ENCODE data around the gene PTGDR. TPM values are rescaled to one million over a fixed set of nuclear protein-coding genes. Genes with fewer than 3 reads are reported as not detected.

Gene PTGDR
- total and polyA plus RNA-seq, 2 of the 8 experiments (the other 6 are each of a cell fraction or from before 2014, with no cell fraction given), result 0.22 to 0.83 TPM

DNA sequence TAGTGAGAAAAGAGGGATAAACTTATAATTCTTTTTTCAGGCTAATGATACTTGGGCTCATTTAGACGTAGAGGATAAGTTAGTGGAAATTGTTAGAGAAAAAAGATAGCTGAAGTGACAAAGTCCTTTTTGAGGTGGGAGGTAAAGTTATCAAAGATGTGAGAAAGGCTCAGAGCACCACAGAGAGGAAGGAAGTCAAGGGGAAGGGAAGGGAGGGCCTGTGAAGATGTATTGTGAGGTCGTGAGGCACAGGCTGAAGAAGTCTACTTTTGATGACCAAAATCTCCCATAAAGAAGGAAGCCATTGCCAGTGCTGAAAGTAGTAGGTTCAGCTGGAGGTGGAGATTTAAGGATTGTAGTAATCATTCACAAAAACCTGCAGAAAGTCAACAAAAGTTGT, 19.4 kb upstream of the PTGDR start:
- H3K23me2 ChIP-seq (ENCODE audit: low read depth, low read length), result no peaks in the 10 kb centered on the region
- FAIRE-seq (no peak), DNase-seq (ENCODE audit: low read depth in 1 of 2, low spot score in 2 of 2) (no peak)
- no peak overlapping the region for H2BK20ac ChIP-seq (ENCODE audit: low read length)
- no peak overlapping the region for H3K4ac ChIP-seq (replicated peaks; ENCODE audit: insufficient read length, low read depth, low read length)
- H2BK15ac ChIP-seq (ENCODE audit: low read length), result no peak overlapping the region
- 92% methylated on average over 2 of the region's 2 CpGs; no CpG with 5 or more reads in 1 of the 2 experiments for WGBS, 2 experiments (ENCODE audit: extremely low coverage in 1 of 2, insufficient coverage in 1 of 2, insufficient read length in 1 of 2, insufficient replicate concordance in 2 of 2, low coverage in 1 of 2, low lambda C conversion rate in 2 of 2, missing lambda C conversion rate in 1 of 2)
- H3K27me3 ChIP-seq (replicated peaks in 1 of 4; ENCODE audit: control insufficient read depth in 3 of 4, extremely low read depth in 1 of 4, insufficient read depth in 3 of 4, low read length in 3 of 4), result no peaks in the 10 kb centered on the region
- H4K20me1 ChIP-seq (replicated peaks in 1 of 2; ENCODE audit: control insufficient read depth in 1 of 2, insufficient read depth in 2 of 2, low read length in 2 of 2), result no peaks in the 10 kb centered on the region
- no peak overlapping the region for H3K14ac ChIP-seq (ENCODE audit: insufficient read length)
- H2BK12ac ChIP-seq (ENCODE audit: low read depth, low read length), result no peak overlapping the region
- H3K36me3 ChIP-seq (ENCODE audit: control insufficient read depth in 2 of 4, insufficient read depth in 4 of 4, low read length in 3 of 4), result no peaks in the 10 kb centered on the region
- H4K91ac ChIP-seq (replicated peaks; ENCODE audit: insufficient read length, low read length), result no peak overlapping the region
- no peak overlapping the region for H2BK5ac ChIP-seq (ENCODE audit: low read depth, low read length)
- no peak overlapping the region for H3K23ac ChIP-seq (ENCODE audit: insufficient read length)
- CTCF ChIA-PET (ENCODE audit: partially characterized antibody), result no interaction called here
- no peak overlapping the region for H2AK5ac ChIP-seq (ENCODE audit: low read depth, low read length)
- H3K79me1 ChIP-seq (ENCODE audit: low read depth, low read length), result no peaks in the 10 kb centered on the region
- H3K79me2 ChIP-seq (ENCODE audit: control insufficient read depth in 1 of 2, insufficient read depth in 2 of 2, low read length in 2 of 2), result no peaks in the 10 kb centered on the region
- H4K5ac ChIP-seq (ENCODE audit: insufficient read length, low read depth, low read length), result no peak overlapping the region
- no peak overlapping the region for H3K4me3 ChIP-seq (ENCODE audit: extremely low read depth in 1 of 4, insufficient read depth in 2 of 4, low read depth in 3 of 4, low read length in 4 of 4)
- no peak overlapping the region for H2AFZ ChIP-seq (ENCODE audit: low read length)
- no peak overlapping the region for H4K8ac ChIP-seq (ENCODE audit: extremely low read depth, insufficient read depth, low read length)
- no peak overlapping the region for H2BK120ac ChIP-seq (replicated peaks; ENCODE audit: low read depth, low read length)
- no peak overlapping the region for H3K4me2 ChIP-seq (ENCODE audit: insufficient read depth in 1 of 2, low read depth in 2 of 2, low read length in 2 of 2)
- H3K9me3 ChIP-seq (ENCODE audit: insufficient read depth in 2 of 2, low read depth in 1 of 2, low read length in 1 of 2), result no peaks in the 10 kb centered on the region
- no peak overlapping the region for H3K27ac ChIP-seq (ENCODE audit: low read depth, low read length)
- POLR2A ChIA-PET (ENCODE audit: partially characterized antibody), result no interaction called here
- H3K56ac ChIP-seq (replicated peaks; ENCODE audit: insufficient read length, low read depth, low read length), result no peak overlapping the region
- peaks cover 0 to 3% (median 2%) of the 10 kb centered on the region in 4 experiments; a peak in 4 of 7 replicates for H3K4me1 ChIP-seq (replicated peaks in 1 of 4; ENCODE audit: control insufficient read depth in 3 of 4, insufficient read depth in 4 of 4, low read length in 3 of 4)
- H3K9ac ChIP-seq (replicated peaks in 1 of 4; ENCODE audit: extremely low read depth in 1 of 4, low read depth in 3 of 4, low read length in 3 of 4), result no peak overlapping the region
- no peak overlapping the region for H3K18ac ChIP-seq (ENCODE audit: extremely low read depth, low read length)
- TF ChIP-seq, protein P1, sequence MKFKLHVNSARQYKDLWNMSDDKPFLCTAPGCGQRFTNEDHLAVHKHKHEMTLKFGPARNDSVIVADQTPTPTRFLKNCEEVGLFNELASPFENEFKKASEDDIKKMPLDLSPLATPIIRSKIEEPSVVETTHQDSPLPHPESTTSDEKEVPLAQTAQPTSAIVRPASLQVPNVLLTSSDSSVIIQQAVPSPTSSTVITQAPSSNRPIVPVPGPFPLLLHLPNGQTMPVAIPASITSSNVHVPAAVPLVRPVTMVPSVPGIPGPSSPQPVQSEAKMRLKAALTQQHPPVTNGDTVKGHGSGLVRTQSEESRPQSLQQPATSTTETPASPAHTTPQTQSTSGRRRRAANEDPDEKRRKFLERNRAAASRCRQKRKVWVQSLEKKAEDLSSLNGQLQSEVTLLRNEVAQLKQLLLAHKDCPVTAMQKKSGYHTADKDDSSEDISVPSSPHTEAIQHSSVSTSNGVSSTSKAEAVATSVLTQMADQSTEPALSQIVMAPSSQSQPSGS (IDR thresholded peaks at IDR 0.05; ENCODE audit: low read length), result no peak
- TF ChIP-seq GTF2F1 (IDR thresholded peaks at IDR 0.05; ENCODE audit: borderline replicate concordance, low read depth, low read length), result no peak
- TF ChIP-seq, protein P2, sequence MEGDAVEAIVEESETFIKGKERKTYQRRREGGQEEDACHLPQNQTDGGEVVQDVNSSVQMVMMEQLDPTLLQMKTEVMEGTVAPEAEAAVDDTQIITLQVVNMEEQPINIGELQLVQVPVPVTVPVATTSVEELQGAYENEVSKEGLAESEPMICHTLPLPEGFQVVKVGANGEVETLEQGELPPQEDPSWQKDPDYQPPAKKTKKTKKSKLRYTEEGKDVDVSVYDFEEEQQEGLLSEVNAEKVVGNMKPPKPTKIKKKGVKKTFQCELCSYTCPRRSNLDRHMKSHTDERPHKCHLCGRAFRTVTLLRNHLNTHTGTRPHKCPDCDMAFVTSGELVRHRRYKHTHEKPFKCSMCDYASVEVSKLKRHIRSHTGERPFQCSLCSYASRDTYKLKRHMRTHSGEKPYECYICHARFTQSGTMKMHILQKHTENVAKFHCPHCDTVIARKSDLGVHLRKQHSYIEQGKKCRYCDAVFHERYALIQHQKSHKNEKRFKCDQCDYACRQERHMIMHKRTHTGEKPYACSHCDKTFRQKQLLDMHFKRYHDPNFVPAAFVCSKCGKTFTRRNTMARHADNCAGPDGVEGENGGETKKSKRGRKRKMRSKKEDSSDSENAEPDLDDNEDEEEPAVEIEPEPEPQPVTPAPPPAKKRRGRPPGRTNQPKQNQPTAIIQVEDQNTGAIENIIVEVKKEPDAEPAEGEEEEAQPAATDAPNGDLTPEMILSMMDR (IDR thresholded peaks at IDR 0.05; ENCODE audit: control extremely low read depth in 1 of 3, insufficient read depth in 1 of 3, low read depth in 1 of 3, low read length in 3 of 3), result no peak
- no peak for TF ChIP-seq RAD21 (IDR thresholded peaks at IDR 0.05 in 1 of 2, conservative IDR thresholded peaks at IDR 0.05 in 1 of 2; ENCODE audit: low read depth in 2 of 2, low read length in 2 of 2)

Data from H1 (cell line).